Breast epithelium (tissue), 3 donors: ENCODE data around the gene PEX11G.

Source experiments
- POLR2A ChIP-seq: fragments of 450-650 bp; IDR thresholded peaks from one replicate; pipeline ENCODE4 v1.6.1; 2016; ENCODE audit warnings: antibody characterized with exemption, mild to moderate bottlenecking, moderate library complexity
- POLR2AphosphoS5 ChIP-seq, 3 donors: sonication (generic); formaldehyde crosslinking; IDR thresholded peaks; one replicate each; pipeline ENCODE4 v1.6.1; 2017; ENCODE audit warnings: antibody characterized with exemption in 3 of 3
- TF ChIP-seq, protein P1 (sequence below), 3 donors: fragments of 450-650 bp; IDR thresholded peaks; one replicate each; pipeline ENCODE4 v1.5.1; 2016 to 2017; ENCODE audit warnings: antibody characterized with exemption in 3 of 3, mild to moderate bottlenecking in 3 of 3, moderate library complexity in 3 of 3

DNA sequence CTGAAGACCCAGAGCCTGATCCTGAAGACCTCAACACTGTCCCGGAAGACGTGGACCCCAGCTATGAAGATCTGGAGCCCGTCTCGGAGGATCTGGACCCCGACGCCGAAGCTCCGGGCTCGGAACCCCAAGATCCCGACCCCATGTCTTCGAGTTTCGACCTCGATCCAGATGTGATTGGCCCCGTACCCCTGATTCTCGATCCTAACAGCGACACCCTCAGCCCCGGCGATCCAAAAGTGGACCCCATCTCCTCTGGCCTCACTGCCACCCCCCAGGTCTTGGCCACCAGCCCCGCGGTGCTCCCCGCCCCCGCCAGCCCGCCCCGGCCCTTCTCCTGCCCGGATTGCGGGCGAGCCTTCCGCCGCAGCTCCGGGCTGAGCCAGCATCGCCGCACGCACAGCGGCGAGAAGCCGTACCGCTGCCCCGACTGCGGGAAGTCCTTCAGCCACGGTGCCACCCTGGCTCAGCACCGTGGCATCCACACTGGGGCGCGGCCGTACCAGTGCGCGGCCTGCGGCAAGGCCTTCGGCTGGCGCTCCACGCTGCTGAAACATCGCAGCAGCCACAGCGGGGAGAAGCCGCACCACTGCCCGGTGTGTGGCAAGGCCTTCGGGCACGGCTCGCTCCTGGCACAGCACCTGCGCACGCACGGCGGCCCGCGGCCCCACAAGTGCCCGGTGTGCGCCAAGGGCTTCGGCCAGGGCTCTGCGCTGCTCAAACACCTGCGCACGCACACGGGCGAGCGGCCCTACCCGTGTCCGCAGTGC, 30.7 kb upstream of the PEX11G start:
- TF ChIP-seq, protein P1, sequence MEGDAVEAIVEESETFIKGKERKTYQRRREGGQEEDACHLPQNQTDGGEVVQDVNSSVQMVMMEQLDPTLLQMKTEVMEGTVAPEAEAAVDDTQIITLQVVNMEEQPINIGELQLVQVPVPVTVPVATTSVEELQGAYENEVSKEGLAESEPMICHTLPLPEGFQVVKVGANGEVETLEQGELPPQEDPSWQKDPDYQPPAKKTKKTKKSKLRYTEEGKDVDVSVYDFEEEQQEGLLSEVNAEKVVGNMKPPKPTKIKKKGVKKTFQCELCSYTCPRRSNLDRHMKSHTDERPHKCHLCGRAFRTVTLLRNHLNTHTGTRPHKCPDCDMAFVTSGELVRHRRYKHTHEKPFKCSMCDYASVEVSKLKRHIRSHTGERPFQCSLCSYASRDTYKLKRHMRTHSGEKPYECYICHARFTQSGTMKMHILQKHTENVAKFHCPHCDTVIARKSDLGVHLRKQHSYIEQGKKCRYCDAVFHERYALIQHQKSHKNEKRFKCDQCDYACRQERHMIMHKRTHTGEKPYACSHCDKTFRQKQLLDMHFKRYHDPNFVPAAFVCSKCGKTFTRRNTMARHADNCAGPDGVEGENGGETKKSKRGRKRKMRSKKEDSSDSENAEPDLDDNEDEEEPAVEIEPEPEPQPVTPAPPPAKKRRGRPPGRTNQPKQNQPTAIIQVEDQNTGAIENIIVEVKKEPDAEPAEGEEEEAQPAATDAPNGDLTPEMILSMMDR (IDR thresholded peaks at IDR 0.05), result no peak
- TF ChIP-seq POLR2A (no peak), POLR2AphosphoS5 (IDR thresholded peaks at IDR 0.05) (no peak)
